ENCODE results near the gene SLC16A7. TPM values are rescaled to one million over a fixed set of nuclear protein-coding genes. Genes with fewer than 3 reads are reported as not detected.
"Not testable (repeated sequence)": the region's sequence is repeated elsewhere in the genome, so short reads cannot be mapped to it uniquely, and the experiment has no call there.

SLC16A7 gene, protein sequence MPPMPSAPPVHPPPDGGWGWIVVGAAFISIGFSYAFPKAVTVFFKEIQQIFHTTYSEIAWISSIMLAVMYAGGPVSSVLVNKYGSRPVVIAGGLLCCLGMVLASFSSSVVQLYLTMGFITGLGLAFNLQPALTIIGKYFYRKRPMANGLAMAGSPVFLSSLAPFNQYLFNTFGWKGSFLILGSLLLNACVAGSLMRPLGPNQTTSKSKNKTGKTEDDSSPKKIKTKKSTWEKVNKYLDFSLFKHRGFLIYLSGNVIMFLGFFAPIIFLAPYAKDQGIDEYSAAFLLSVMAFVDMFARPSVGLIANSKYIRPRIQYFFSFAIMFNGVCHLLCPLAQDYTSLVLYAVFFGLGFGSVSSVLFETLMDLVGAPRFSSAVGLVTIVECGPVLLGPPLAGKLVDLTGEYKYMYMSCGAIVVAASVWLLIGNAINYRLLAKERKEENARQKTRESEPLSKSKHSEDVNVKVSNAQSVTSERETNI
- total RNA-seq (ENCODE audit: insufficient read depth, low replicate concordance), result 41.2 TPM

DNA sequence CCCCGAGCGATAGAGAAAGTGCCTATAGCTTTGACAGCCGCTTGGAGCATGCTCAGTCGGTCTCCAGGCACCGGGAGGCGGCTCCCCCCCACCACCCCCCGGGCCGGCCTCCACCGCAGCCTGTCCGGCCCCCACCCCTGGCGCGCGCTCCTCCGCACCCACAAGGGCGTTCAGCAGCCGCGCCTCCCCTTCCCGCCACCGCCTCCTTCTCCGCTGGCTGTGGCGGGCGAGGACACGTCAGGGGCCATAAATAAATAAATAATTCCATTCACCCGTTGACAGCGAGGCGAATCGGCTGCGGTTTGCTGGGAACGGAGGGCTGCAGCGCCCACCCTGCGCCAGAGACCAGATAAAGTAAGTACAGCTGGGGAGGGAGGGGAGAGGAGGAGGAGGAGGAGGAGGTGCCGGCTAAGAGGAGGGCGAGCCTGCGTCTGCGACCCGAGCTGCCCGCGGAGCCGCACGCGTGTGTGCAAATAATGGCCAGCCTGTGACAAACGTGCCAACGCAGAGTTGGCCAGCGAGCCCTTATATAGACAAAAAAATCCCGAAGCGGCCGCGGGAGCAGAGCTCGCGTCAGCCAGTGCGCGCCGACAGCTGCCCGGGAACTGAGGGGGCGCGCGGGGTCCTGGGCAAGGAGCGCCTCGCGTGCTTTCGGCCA lies at the start of gene SLC16A7:
SLC16A7 (plus strand) TSS at position 147 of the 658 bp plus-strand sequence. CDS start 108,773 bp downstream, outside the sequence.
- DNase-seq (ENCODE audit: low spot score), result peak; percentile 92

- DNase-seq (ENCODE audit: low spot score), result no peak
These were observed 46.9 kb upstream of the SLC16A7 start for GRCh38 chr12:59548930-59549329.

- DNase-seq (ENCODE audit: low spot score), result no peak
These were observed 36.1 kb upstream of the SLC16A7 start for GRCh38 chr12:59559696-59560095.

DNA sequence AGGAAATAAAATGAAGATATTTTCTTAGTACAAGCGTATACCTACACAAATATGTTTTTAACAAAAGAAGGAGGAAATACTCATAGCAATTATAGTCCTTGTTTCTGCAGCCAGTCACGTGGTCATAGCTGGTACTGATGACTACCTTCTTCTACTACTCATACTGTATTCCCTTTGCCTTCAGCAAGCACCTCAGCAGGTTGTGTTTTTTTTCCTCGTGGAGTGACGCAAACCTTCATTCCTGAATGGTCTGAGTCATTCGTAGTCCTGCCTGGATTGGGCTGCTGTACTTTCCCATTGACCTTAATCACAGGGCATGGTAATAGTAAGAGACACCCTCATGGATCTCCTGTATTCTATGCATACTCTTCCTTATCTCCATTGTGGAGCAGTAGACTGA lies 25.7 kb upstream of the SLC16A7 start:
- no peak for DNase-seq (ENCODE audit: low spot score)

GRCh38 chr12:59574406-59574805 lies 21.4 kb upstream of the SLC16A7 start:
- peak; percentile 1 for DNase-seq (ENCODE audit: low spot score)

DNA sequence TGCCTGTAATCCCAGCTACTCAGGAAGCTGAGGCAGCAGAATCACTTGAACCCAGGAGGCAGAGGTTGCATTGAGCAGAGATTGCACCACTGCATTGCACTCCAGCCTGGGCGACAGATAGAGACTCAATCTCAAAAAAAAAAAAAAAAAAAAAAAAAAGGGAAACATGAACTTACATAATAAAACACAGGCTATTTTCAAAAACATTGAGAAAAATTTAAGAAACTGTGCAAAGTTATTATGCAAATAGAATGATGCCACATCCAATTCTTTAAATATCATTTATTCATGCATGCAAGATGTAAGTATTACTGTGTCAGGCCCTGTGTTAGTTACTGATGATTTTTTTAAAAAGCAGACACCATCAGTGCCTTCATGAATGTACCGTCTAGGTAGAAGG lies 20.0 kb upstream of the SLC16A7 start:
- no peak for DNase-seq (ENCODE audit: low spot score)

DNA sequence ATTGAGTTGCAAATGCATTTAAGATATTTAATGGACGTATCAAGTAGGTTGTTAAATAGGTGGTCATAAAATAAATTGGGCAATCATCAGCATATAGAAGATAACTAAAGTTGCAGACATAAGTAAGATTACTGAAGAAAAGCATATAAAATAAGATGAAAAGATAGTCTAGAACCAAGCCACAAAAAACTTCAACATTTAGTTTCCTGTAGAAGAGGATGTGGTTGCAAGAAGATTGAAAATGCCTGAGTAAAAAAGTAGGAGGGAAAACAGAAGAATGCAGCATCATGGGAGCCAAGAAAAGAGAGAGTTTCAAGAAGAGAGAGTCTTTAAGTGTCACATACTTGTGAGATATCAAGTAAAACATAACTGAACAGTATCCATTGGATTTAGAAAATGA lies 17.6 kb upstream of the SLC16A7 start:
- DNase-seq (ENCODE audit: low spot score), result no peak

DNA sequence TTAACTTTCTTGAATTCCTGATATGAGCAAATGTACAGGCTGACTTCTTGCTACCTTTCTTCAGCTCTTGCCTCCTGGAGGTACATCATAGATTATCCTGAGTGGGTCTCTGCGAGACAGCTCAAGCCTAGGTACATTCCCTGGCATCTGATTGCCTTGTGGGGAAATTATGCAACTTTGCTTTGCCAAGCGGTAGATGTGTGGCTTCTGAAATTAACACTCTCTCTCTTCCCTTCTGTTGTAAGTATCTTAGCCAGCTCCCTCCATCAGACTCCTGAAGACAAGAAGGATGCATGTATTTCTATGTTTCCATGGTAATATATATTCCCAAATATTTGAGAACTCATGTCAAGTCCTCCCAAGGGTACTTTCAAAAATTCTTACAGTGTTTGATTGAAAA lies 16.2 kb upstream of the SLC16A7 start:
- no peak for DNase-seq (ENCODE audit: low spot score)

GRCh38 chr12:59580050-59580449 lies 15.8 kb upstream of the SLC16A7 start:
- DNase-seq (ENCODE audit: low spot score), result no peak

DNA sequence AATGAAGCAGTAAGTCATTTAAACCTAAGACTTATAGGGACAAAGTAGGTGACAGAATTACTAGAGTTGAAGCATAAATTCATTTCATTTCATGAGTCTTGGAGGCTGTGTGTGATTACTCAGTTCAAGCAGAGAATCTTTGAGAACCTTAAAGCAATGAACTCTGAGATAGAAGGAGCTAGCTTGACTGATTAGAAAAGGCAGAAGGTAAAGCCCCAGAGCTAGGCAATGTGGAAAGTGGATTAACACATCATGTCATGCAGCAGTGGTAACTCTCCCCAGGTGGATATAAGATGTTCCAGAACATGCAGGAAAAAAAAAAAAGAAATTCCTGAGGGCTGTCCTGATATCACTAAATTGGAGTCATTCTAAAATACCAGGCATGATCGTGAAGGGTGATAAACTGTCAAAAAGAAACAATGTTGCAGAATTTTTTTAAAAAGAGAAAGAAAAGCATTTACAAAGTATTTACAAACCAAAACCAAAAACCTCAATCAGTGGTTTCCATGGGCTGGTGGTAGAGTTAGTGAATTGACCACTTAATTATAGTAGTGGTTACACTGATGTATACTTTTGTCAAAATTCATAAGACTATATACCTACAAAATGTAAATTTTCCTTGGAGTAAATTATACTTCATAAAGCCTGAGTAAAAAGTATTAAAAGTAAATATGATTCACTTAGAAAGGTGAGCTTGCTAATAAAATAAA lies 12.7 kb upstream of the SLC16A7 start:
- DNase-seq (ENCODE audit: low spot score), result no peak

DNA sequence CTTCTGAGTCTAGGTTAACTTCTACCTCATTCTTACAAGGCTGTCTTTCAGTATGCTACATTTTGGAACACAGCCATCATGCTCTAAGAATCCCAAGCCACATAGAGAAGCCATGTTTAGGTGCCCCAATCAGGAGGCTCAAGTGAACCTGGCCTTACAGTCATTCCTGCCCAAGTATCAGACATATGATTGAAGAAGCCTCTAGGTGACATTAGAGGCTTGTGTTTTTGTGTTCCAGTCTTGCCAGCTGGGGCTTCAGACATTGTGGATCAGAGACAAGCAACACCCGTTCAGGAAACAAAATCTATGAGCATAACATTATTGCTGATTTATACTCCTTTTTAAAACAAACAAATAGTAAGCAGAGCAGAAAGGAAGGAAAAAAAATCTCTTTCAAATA lies 8.1 kb upstream of the SLC16A7 start:
- DNase-seq (ENCODE audit: low spot score), result no peak

DNA sequence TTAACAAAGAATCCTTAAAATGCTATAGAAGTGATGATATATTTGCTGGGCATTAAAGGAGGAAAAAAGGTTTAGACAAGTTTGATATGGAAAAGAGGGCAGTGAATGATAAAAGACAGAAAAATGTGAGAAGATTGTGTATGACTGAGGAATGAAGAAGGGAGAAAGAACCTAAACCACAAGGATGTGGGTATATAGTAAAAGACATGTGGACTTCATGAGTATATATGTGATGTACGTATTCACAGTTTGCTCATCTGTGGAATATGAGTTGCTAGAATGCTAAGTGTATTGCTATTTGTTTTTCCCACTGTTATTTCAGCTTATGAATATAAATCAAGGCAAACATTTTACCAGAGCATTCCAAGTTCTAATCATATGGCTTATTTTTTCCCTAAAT lies 2.1 kb upstream of the SLC16A7 start:
- DNase-seq (ENCODE audit: low spot score), result no peak

DNA sequence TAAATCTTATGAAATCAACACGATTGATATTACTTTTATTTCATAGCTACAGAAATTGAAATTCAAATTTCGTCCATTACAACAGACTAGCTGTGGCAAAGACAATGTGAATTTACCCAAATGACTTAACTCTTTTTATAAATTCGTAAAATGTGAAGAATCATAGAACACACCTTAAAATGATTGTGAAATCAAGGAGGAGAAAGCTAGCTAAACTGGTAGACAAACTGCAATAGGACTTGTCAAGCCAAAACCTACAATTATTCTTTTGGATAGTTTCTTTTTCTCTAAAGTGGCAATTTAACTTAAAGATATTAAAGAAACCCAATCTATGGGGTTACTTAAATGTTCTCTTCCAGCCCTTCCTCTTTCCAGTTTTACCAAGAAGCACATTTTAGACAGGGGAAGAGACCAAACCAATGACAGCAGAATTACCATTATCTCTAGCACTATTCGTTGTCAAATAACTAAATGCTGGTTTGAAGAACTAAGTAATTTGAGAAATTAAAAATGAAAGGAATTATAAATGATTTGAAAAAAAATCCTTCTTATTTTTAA lies 807 bp upstream of the SLC16A7 start:
- no peak for DNase-seq (ENCODE audit: low spot score)

GRCh38 chr12:59595565-59595882 lies 305 bp upstream of the SLC16A7 start:
- no peak for DNase-seq (ENCODE audit: low spot score)

DNA sequence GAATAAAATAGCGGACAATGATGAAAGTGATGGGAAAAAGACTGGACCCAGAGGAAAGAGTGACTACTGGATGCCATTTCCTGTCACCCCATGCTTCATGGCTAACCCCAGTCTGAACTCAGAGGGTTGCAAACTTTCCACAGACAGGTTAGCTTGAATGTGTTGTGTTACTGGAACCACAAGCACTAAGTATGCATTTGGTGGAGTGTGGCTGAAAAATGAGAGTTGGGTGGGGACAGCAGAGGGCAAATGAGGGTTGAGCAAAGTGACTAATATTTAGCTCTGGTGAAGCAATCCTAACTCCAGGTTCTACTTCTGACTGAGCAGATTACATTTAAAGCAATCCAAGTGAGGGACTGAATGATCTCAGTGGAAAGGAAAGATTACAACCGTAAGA lies 1.6 kb downstream of the SLC16A7 start:
- peak; percentile 88 for DNase-seq (ENCODE audit: low spot score)

DNA sequence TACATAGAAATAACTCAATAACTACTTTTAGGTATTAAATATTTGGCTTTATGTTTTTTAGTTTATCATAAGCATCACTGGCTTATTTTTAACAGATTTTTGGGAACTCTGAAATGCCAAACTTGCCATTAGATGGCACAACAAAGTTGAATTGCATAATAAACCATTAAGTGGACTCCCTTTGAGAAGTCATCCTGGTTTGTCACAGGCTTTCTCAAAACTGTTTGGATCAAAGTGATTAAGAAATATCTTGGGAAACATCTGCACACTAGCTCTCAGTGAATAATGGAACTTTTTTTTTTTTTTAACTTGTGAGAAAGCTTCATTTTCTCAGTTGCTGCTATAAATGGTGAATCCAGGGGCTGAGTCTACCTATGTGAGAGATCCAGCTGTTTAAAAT lies 4.3 kb downstream of the SLC16A7 start:
- DNase-seq (ENCODE audit: low spot score), result no peak

DNA sequence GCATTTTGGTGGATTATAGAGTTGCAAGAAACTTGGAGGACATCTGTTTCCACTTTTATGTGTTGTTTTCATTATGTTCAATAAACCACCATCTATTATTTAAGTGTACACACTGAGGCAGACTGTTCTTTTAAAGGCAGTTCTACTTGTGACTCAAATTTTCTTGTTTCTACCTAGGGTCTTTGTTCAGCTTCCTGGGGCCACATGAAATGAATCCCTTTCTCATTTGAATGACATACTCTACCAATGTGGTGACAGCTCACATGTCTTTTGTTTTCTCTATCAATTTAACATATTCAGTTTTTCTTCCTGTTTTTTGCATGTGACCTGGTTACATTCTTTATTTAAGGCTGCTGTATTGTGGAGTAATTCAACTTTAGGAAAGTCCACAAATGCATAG lies 7.9 kb downstream of the SLC16A7 start:
- no peak for DNase-seq (ENCODE audit: low spot score)

DNA sequence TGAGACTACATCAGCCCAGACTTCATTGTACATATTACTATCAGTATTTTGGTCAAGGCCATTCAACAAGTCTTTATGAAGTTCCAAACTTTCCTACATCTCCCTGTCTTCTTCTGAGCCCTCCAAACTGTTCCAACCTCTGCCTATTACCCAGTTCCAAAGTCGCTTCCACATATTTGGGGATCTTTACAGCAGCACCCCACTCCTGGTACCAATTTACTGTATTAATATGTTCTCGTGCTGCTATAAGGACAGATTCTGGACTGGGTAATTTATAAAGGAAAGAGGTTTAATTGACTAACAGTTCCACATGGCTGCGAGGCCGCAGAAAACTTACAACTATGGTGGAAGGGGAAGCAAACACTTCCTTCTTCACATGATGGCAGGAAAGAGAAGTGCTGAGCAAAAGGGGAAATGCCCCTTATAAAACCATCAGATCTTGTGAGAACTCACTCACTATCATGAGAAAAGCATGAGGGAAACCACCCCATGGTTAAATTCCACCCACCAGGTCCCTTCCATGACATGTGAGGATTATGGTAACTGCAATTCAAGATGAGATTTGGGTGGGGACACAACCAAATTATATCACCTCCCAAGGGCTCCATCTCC lies 17.1 kb downstream of the SLC16A7 start:
- DNase-seq (ENCODE audit: low spot score), result not testable (repeated sequence)

GRCh38 chr12:59615392-59616165 lies 19.8 kb downstream of the SLC16A7 start:
- no peak for DNase-seq (ENCODE audit: low spot score)

DNA sequence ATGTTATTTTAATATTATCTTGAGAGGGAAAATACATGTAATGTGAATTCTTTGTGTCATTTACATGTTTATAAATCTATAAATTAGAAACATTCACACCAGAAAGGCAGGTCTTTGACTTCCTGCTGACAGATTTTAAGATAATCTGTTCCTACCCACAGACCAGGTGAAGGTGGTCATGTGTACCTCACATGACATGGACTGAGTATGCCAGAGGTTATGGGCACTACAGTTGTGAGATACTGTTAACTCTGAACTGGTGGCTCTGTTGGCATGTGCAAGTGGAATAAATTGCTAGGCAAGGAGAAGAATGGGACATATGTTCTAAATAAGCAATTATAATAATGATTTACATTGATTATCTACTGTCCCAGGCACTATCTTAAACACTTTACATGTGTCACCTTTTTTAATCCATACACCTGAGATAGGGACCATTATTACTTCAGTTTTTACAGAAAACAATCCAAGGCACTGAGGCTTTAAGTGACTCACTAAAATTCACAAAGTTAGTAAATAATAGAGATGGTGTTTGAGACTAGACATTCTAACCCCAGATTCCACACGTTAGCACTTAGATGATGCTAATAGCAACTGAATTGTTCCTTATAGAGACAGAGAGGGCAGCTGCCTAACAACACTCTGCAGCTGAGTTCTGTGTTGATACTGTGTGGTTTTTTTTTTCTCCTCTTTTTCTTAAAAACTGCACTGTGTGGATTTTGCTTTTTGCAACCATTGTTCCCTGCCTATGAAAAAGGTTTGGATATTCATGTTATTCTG lies 23.8 kb downstream of the SLC16A7 start:
- no peak for DNase-seq (ENCODE audit: low spot score)
